ENCODE results near the gene SUPT5H.

Gene SUPT5H

DNA sequence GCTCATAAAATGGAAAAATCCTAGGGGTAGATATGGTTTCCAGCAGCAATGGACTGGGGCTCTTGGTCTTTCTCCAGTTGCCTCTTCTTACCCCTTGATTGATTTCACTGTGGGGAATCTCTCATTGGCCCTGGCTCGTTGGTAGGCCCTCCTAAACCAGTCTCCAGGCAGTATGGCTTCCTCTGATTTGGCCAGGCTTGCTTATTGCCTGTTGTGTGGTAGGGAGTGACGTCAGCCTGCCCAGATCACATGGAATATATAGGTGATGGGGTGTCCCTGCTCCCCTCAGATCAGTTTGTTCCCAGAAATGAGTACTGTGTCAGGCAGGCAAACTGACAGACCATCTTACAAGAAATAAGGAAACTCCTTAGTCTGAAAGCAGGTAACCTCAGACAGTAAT is 63.9 kb downstream of the SUPT5H start:
- H3K4me2 ChIP-seq (ENCODE audit: low read length) = no peak overlapping the region
- H3K9me3 ChIP-seq (replicated peaks; ENCODE audit: low read length) = no peaks in the 10 kb centered on the region
- H3K4me1 ChIP-seq (ENCODE audit: control insufficient read depth, insufficient read depth, low read length) = peaks cover 13% of the 10 kb centered on the region
- no peak overlapping the region for H3K9ac ChIP-seq (ENCODE audit: low read depth, low read length)
- H3K4me3 ChIP-seq (ENCODE audit: low read length) = no peak overlapping the region
- peaks cover 49% of the 10 kb centered on the region for H3K27me3 ChIP-seq (ENCODE audit: control insufficient read depth, insufficient read depth, low read length)
- H3K36me3 ChIP-seq (ENCODE audit: insufficient read depth, low read length) = no peaks in the 10 kb centered on the region

DNA sequence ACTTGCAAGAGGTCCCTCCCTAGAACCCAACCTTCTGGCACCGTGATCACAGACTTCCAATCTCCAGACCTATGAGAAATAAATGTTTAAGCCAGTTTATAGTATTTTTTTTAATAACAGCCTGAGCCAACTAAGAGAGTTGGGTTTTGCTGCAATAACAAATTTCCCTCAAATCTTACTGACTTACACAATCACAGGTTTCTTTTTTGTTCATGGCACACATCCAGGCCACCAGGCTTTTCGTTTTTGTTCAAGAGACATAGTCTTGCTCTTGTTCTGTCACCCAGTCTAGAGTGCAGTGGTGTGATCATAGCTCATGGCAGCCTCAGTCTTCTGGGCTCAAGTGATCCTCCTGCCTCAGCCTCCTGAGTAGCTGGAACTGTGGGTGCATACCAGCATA is 67.6 kb downstream of the SUPT5H start:
- Histone ChIP-seq H3K36me3 (ENCODE audit: insufficient read depth, low read length) (no peaks in the 10 kb centered on the region), H3K4me3 (ENCODE audit: low read length) (no peak overlapping the region), H3K27me3 (ENCODE audit: control insufficient read depth, insufficient read depth, low read length) (peaks cover 54% of the 10 kb centered on the region), H3K4me2 (ENCODE audit: low read length) (no peak overlapping the region), H3K4me1 (ENCODE audit: control insufficient read depth, insufficient read depth, low read length) (peaks cover 12% of the 10 kb centered on the region), H3K9me3 (replicated peaks; ENCODE audit: low read length) (no peaks in the 10 kb centered on the region), H3K9ac (ENCODE audit: low read depth, low read length) (no peak overlapping the region)

DNA sequence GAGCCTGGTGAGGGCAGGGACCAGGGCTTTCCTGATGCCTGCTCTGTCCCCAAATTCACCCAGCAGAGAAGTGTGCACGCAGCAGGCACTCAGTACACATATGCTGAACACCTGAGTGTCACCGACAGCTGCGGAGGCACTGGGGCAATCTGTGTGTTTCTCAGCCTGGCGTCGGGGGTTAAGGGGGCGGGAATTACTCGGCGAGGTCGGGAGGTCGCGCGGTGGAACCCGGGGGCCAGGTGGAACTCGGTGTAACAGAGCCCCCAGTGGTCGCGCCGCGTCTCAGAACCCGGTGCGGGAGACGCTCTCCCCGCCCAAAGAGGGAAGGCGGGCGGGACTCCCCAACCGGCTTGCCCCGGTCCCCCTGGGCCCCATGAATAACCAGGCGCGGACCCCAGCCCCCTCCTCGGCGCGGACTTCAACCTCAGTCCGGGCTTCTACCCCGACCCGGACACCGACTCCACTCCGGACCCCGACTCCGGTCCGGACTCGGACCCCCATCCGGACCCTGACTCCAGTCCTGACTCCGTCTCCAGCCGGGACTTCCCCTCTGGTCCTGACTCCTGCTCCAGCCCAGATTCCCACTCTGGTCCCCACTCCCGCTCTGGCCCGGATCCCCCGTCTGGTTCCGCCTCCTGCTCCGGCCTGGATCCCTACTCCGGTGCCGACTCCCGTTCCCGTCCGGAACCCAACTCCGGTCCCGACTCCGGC is 69.6 kb downstream of the SUPT5H start, which contains the start of gene SELENOV:
Gene SELENOV, plus strand, starts transcription at position 300 of the 711 bp plus-strand sequence. Its CDS starts 74 bp downstream, at position 374.
- Histone ChIP-seq H3K9ac (ENCODE audit: low read depth, low read length) (no peak within 1 kb of the TSS), H3K36me3 (ENCODE audit: insufficient read depth, low read length) (no peaks in the 10 kb centered on the region), H3K4me2 (ENCODE audit: low read length) (peak within 1 kb of the TSS; percentile 56), H3K4me3 (ENCODE audit: low read length) (peak within 1 kb of the TSS; percentile 35), H3K27me3 (ENCODE audit: control insufficient read depth, insufficient read depth, low read length) (peaks cover 48% of the 10 kb centered on the region), H3K9me3 (replicated peaks; ENCODE audit: low read length) (no peaks in the 10 kb centered on the region), H3K4me1 (ENCODE audit: control insufficient read depth, insufficient read depth, low read length) (peaks cover 12% of the 10 kb centered on the region)

DNA sequence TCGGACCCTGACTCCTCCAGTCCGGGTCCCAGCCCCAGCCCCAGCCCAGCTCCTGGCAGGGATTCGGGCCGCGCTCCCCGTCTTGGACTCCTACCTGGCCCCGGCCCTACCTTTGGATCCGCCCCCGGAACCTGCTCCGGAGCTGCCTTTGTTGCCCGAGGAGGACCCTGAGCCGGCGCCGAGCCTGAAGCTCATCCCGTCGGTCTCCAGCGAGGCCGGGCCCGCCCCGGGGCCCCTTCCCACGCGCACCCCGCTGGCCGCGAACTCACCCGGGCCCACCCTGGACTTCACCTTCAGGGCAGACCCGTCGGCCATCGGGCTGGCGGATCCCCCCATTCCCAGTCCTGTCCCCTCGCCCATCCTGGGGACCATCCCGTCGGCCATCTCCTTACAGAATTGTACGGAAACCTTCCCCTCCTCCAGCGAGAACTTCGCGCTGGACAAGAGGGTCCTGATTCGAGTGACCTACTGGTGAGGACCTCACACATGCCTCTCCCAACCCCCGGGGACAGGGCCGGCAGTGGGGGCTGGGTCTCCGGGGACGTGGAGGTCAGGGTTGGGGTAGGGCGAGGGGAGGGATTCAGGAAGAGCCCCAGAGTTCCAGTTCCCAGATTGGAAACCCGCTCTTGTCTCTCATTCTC is 70.3 kb downstream of the SUPT5H start:
- Histone ChIP-seq H3K27me3 (ENCODE audit: control insufficient read depth, insufficient read depth, low read length) (peaks cover 48% of the 10 kb centered on the region), H3K4me1 (ENCODE audit: control insufficient read depth, insufficient read depth, low read length) (peaks cover 12% of the 10 kb centered on the region), H3K36me3 (ENCODE audit: insufficient read depth, low read length) (no peaks in the 10 kb centered on the region), H3K9ac (ENCODE audit: low read depth, low read length) (no peak overlapping the region), H3K9me3 (replicated peaks; ENCODE audit: low read length) (no peaks in the 10 kb centered on the region), H3K4me3 (ENCODE audit: low read length) (no peak overlapping the region), H3K4me2 (ENCODE audit: low read length) (peak overlapping the region; percentile 56)

DNA sequence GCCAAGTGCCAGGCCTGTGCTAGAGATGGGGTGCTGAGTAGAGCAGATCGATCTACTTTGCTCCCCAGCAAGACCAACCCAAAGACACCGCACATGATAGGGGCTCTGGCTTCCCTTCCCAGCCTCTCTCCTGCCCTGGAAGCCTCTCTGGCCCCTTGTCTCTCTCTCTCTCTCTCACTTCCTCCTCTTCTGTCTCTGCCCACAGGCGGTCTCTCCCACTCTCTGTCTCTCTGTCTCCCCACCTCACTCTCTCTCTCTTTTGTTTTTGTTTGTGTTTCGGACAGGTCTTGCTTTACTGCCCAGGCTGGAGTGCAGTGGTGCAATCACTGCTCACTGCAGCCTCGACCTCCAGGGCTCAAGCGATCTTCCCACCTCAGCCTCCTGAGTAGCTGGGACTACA is 70.9 kb downstream of the SUPT5H start:
- H3K27me3 ChIP-seq (ENCODE audit: control insufficient read depth, insufficient read depth, low read length) = peaks cover 48% of the 10 kb centered on the region
- no peaks in the 10 kb centered on the region for H3K36me3 ChIP-seq (ENCODE audit: insufficient read depth, low read length)
- no peaks in the 10 kb centered on the region for H3K9me3 ChIP-seq (replicated peaks; ENCODE audit: low read length)
- H3K4me3 ChIP-seq (ENCODE audit: low read length) = no peak overlapping the region
- H3K4me2 ChIP-seq (ENCODE audit: low read length) = peak overlapping the region; percentile 56
- H3K9ac ChIP-seq (ENCODE audit: low read depth, low read length) = no peak overlapping the region
- peaks cover 12% of the 10 kb centered on the region for H3K4me1 ChIP-seq (ENCODE audit: control insufficient read depth, insufficient read depth, low read length)

DNA sequence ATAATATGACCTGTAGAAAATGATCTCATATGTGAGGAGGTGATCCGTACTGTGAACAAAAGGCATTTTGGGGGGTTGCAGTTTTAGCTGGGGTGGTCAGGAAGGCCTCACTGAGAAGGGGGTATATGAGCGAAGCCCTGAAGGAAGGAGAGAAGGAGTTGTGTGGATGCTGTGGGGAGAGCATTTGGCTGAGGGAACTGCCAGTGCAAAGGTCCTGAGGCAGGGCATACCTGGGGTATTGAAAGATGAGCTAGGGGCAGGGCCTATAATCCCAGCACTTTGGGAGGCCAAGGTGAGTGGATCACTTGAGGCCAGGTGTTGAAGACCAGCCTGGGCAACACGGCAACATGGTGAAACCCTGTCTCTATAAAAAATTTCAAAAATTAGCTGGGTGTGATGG is 72.0 kb downstream of the SUPT5H start:
- Histone ChIP-seq H3K4me2 (ENCODE audit: low read length) (no peak overlapping the region), H3K4me1 (ENCODE audit: control insufficient read depth, insufficient read depth, low read length) (peaks cover 12% of the 10 kb centered on the region), H3K4me3 (ENCODE audit: low read length) (no peak overlapping the region), H3K27me3 (ENCODE audit: control insufficient read depth, insufficient read depth, low read length) (peaks cover 48% of the 10 kb centered on the region), H3K36me3 (ENCODE audit: insufficient read depth, low read length) (no peaks in the 10 kb centered on the region), H3K9me3 (replicated peaks; ENCODE audit: low read length) (no peaks in the 10 kb centered on the region), H3K9ac (ENCODE audit: low read depth, low read length) (no peak overlapping the region)

DNA sequence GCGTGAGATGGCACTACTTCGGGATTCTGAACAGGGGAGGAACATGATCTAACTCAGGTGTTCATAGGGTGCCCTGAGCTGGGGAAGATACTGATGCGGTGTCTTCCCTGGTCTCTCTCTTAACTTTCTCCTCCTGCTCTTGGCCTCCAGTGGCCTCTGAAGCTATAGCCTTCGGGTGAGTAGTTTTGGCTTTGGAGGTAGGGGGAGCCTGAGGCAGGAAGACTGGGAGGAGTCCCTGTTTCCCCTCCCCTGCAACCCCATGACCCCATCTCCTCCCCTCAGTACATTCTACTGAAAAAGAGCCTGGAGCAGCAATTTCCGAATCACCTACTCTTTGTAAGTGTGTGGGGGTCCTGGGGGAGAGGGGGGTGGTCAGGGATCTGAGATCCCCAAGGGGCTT is 73.1 kb downstream of the SUPT5H start:
- Histone ChIP-seq H3K36me3 (ENCODE audit: insufficient read depth, low read length) (no peaks in the 10 kb centered on the region), H3K4me2 (ENCODE audit: low read length) (no peak overlapping the region), H3K9me3 (replicated peaks; ENCODE audit: low read length) (no peaks in the 10 kb centered on the region), H3K27me3 (ENCODE audit: control insufficient read depth, insufficient read depth, low read length) (peaks cover 43% of the 10 kb centered on the region), H3K4me3 (ENCODE audit: low read length) (no peak overlapping the region), H3K4me1 (ENCODE audit: control insufficient read depth, insufficient read depth, low read length) (peaks cover 12% of the 10 kb centered on the region), H3K9ac (ENCODE audit: low read depth, low read length) (no peak overlapping the region)

DNA sequence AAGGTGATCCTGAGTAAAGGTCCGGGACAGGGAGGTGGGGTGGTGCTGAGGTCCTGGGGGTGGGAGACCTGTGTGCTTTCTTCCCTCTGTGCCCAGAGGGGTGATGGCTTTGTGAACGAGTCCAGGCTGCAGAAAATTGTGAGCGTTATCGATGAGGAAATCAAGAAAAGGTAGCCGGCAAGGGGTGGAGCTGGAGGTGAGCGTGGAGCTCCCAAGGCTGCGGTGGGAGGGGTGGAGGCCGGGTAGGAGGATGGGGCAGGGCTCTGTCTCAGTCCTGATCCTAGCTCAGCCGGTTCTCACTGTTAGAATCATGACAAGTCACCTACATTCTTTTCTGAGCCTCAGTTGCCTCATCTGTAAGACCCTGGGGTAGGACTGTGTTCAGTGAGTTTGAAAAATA is 73.6 kb downstream of the SUPT5H start:
- no peak overlapping the region for H3K9ac ChIP-seq (ENCODE audit: low read depth, low read length)

DNA sequence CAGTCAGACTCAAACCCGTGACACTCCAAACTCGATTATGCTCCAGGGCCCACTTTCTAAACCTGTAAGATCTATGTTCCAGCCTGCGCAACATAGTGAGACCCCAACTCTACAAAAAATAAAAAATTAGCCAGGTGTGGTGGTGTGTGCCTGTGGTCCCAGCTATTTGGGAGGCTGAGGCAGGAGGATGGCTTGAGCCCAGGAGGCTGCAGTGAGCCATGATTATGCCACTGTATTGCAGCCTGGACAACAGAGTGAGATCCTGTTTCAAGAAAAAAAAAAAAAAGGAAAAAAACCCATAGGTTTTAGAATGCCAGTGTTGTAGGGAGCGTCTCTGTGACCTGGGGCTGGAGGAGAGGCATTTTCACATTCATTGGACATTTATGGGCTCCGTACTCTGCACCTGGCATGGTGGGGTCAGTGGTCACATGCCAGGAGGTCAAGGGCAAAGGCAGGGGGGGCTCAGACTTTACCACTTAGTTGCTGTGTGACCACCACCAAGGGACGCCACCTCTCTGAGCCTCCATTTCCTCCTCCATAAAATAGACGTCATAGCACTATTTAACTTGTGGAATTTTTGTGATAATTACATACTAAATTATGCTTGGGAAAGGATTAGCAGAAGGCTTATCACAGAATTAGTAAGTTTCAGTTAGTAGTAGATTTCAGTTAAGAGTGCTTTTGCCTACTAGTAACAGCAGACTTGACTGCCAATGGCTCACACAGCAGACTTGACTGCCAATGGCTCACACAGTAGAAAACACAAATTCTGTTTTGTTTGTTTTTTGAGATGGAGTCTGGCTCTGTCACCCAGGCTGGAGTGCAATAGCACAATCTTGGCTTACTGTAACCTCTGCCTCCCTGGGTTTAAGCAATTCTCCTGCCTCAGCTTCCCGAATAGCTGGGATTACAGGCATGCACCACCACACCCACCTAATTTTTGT is 75.4 kb downstream of the SUPT5H start:
- Histone ChIP-seq H3K9ac (ENCODE audit: low read depth, low read length) (no peak overlapping the region), H3K4me1 (ENCODE audit: control insufficient read depth, insufficient read depth, low read length) (peaks cover under 1% of the 10 kb centered on the region), H3K4me2 (ENCODE audit: low read length) (no peak overlapping the region), H3K4me3 (ENCODE audit: low read length) (no peak overlapping the region), H3K9me3 (replicated peaks; ENCODE audit: low read length) (no peaks in the 10 kb centered on the region), H3K36me3 (ENCODE audit: insufficient read depth, low read length) (no peaks in the 10 kb centered on the region), H3K27me3 (ENCODE audit: control insufficient read depth, insufficient read depth, low read length) (peaks cover 19% of the 10 kb centered on the region)

More for the DNA sequence above, 73.6 kb downstream of the SUPT5H start:
- Histone ChIP-seq H3K4me2 (ENCODE audit: low read length) (no peak overlapping the region), H3K27me3 (ENCODE audit: control insufficient read depth, insufficient read depth, low read length) (peaks cover 38% of the 10 kb centered on the region), H3K4me3 (ENCODE audit: low read length) (no peak overlapping the region), H3K9me3 (replicated peaks; ENCODE audit: low read length) (no peaks in the 10 kb centered on the region), H3K36me3 (ENCODE audit: insufficient read depth, low read length) (no peaks in the 10 kb centered on the region), H3K4me1 (ENCODE audit: control insufficient read depth, insufficient read depth, low read length) (peaks cover 12% of the 10 kb centered on the region)

DNA sequence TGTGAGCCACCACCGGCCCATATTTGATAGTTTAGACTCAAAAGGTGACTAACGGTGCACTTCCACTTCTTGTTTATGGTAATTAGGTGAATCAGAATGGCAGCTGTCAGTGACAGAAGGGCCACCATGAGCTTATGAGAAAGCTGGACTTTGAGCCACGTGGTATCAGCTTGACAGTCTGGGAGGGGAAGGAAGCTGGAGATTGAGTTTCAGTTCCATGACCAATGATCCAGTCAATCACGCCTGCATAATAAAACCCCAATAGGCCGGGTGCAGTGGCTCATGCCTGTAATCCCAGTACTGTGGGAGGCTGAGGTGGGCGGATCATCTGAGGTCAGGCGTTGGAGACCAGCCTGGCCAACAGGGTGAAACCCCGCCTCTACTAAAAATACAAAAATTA is 79.1 kb downstream of the SUPT5H start:
- H3K4me1 ChIP-seq (ENCODE audit: control insufficient read depth, insufficient read depth, low read length) = no peaks in the 10 kb centered on the region
- no peak overlapping the region for H3K4me3 ChIP-seq (ENCODE audit: low read length)
- H3K4me2 ChIP-seq (ENCODE audit: low read length) = no peak overlapping the region
- no peaks in the 10 kb centered on the region for H3K9me3 ChIP-seq (replicated peaks; ENCODE audit: low read length)
- H3K9ac ChIP-seq (ENCODE audit: low read depth, low read length) = no peak overlapping the region
- no peaks in the 10 kb centered on the region for H3K36me3 ChIP-seq (ENCODE audit: insufficient read depth, low read length)
- H3K27me3 ChIP-seq (ENCODE audit: control insufficient read depth, insufficient read depth, low read length) = no peaks in the 10 kb centered on the region

DNA sequence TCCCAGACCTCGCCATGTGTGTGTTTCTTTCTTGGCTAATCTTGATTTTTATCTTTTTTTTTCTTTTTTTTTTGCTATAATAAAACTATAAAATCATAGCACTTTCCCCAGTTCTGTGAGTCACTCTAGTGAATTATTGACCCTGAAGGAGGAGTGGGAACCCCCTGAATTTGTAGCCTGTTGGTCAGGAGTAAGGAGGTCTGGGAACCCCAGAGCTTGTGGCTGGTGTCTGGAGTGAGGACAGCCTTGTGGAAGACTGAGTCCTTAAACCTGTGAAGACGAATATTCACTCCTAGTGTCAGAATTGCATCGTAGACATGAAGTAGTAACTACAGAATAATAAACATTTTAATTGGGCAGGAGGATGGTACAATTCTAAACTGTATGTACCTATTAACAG is 79.8 kb downstream of the SUPT5H start:
- H3K4me3 ChIP-seq (ENCODE audit: low read length) = no peak overlapping the region
- H3K9ac ChIP-seq (ENCODE audit: low read depth, low read length) = no peak overlapping the region
- H3K4me2 ChIP-seq (ENCODE audit: low read length) = no peak overlapping the region
- no peaks in the 10 kb centered on the region for H3K36me3 ChIP-seq (ENCODE audit: insufficient read depth, low read length)
- no peaks in the 10 kb centered on the region for H3K9me3 ChIP-seq (replicated peaks; ENCODE audit: low read length)
- H3K27me3 ChIP-seq (ENCODE audit: control insufficient read depth, insufficient read depth, low read length) = no peaks in the 10 kb centered on the region
- H3K4me1 ChIP-seq (ENCODE audit: control insufficient read depth, insufficient read depth, low read length) = no peaks in the 10 kb centered on the region

All from skeletal muscle satellite cell (primary cell).